Neutrophil (primary cell): Measurements from ENCODE around the gene C1orf167.

Source experiments
- H3K27ac ChIP-seq: fragments of 200-600 bp; sonication (generic); 2 replicates; pipeline ENCODE4 v1.5.1; 2016; ENCODE audit warnings: mild to moderate bottlenecking, moderate library complexity
- H3K27me3 ChIP-seq: fragments of 200-600 bp; sonication (generic); 2 replicates; pipeline ENCODE4 v1.6.0; 2016; ENCODE audit warnings: mild to moderate bottlenecking
- H3K36me3 ChIP-seq: fragments of 200-600 bp; sonication (generic); 2 replicates; pipeline ENCODE4 v1.5.1; 2017
- H3K4me1 ChIP-seq, 2 experiments: fragments of 200-600 bp in 1 of 2; sonication (generic) in 1 of 2; 1 replicate in 1 of 2; 2 replicates in 1 of 2; pipeline versions ENCODE4 v1.5.1 to v1.6.1; 2013 to 2016; ENCODE audit warnings: low read depth in 1 of 2, low read length in 1 of 2, mild to moderate bottlenecking in 1 of 2, moderate library complexity in 1 of 2; ENCODE audit not compliant: control insufficient read depth in 1 of 2, insufficient read depth in 1 of 2
- H3K4me3 ChIP-seq, 2 experiments: fragments of 200-600 bp in 1 of 2; sonication (generic) in 1 of 2; 1 replicate in 1 of 2; 2 replicates in 1 of 2; pipeline ENCODE4 v1.5.1; 2013 to 2016; ENCODE audit warnings: low read depth in 1 of 2, low read length in 1 of 2, mild to moderate bottlenecking in 1 of 2, moderate library complexity in 1 of 2
- H3K9me3 ChIP-seq: fragments of 200-600 bp; sonication (generic); 2 replicates; pipeline ENCODE4 v1.5.1; 2016
- TF ChIP-seq, protein P1 (sequence below): fragments of 200-600 bp; sonication (generic); IDR thresholded peaks from 2 replicates; pipeline ENCODE4 v1.5.1; 2016; ENCODE audit warnings: antibody characterized with exemption

Gene C1orf167, protein sequence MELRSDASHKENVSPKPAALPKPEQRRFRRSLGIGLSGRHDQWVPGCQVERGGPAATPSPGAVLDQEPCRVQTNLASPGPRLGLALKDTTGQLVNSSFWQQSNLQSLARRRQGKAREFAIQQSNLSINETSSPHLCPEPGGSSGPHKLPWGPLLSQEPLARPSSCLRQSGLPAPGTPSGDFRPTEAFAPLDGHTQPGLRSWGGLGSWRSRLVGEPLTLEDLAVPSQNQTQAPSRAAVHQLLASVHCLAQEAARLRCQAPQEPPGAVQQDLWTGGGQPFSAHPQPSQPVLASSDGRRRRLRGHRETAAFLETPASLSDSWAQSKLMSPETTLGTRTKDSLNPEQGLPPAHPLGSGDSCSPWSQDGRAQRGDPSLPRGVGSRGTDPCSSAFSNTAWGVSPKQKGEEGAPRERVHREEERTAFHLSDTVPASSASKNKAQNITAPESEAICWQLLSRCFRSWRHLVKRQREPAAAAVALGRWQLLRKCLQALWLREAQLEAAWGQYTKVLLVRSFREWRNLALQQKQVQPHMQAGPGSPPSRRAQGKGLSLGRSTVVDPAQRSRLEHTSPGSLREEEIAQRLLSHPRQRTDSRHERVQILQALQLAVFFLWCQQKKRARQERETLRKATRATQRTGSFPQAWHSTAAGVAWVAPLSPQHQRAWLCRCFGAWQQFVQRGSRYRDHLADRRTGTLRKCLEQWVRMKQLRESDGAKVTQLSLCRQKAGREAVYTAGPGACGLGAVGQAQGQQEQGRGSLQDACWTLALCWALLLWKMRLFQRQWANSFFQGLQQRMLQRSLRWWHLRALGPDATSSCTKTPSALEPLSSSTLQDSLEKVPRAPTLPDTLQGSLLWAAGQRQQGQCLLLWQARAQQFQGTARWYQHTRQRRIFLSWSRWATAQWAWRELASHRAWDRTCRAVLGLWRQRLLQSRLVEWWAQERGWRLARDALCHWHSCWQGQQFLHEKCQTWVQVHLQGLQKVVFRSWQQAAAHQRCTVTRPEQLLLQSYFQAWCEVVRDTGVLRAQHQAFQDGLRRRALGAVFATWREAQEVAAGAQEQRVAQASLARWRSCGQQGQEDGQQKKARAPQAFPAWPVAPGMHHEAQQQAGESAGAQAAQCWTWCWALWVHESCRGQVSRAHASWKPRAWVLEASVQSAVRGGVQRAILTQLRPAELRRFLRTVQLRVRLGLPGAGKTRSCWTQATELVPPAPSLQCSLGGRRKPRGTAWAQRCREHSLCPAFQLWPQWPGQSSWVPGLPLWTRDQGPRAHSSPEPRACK (N-terminal part only)

DNA sequence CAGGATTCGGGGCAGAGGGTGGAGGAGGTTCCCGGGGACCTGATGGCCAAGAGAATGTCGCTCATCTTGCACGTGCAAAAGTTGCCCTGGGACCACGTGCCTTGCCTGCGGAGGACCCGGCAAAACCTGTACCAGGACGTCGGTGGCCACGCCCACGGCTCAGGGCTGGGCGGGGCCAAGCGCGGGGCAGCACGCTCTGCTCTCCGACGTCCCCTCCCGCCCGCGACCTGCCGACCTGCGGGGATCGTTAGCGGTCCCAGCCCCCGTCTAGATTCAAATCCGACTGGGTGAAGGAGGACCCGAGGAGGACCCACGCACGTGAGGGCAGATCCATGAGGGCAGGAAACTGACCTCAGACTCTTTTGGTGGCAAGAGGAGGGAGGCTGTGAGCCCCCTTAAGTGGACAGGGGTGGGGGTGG, at the start of gene C1orf167:
C1orf167 (plus strand) TSS at position 206 of the 419 bp plus-strand sequence. CDS start 2,208 bp downstream, outside the sequence.
- TF ChIP-seq, protein P1, sequence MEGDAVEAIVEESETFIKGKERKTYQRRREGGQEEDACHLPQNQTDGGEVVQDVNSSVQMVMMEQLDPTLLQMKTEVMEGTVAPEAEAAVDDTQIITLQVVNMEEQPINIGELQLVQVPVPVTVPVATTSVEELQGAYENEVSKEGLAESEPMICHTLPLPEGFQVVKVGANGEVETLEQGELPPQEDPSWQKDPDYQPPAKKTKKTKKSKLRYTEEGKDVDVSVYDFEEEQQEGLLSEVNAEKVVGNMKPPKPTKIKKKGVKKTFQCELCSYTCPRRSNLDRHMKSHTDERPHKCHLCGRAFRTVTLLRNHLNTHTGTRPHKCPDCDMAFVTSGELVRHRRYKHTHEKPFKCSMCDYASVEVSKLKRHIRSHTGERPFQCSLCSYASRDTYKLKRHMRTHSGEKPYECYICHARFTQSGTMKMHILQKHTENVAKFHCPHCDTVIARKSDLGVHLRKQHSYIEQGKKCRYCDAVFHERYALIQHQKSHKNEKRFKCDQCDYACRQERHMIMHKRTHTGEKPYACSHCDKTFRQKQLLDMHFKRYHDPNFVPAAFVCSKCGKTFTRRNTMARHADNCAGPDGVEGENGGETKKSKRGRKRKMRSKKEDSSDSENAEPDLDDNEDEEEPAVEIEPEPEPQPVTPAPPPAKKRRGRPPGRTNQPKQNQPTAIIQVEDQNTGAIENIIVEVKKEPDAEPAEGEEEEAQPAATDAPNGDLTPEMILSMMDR = no peak
- peaks cover 24% of the 10 kb centered on the region for H3K27me3 ChIP-seq
- peaks cover 0 to 6% of the 10 kb centered on the region in 2 experiments for H3K4me1 ChIP-seq
- no peak within 1 kb of the TSS for H3K4me3 ChIP-seq
- no peaks in the 10 kb centered on the region for H3K9me3 ChIP-seq
- no peaks in the 10 kb centered on the region for H3K36me3 ChIP-seq
- no peak within 1 kb of the TSS for H3K27ac ChIP-seq

DNA sequence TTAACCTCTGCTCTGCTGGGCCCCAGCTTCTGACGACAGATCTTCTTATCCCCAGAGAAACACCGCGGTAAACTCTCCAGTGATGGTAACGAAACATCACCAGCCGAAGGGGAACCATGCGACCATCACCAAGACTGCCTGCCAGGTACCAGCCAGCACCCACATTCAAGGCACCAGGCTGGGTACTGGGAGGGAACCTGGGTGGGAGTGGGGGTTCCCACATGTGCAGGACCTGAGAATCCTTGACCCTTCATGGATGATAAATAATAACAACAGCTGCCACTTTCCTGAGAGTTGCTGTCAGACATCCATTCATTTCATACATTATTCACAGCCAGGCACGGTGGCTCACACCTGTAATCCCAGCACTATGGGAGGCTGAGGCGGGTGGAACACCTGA, 49.7 kb upstream of the C1orf167 start:
- H3K9me3 ChIP-seq = no peaks in the 10 kb centered on the region

DNA sequence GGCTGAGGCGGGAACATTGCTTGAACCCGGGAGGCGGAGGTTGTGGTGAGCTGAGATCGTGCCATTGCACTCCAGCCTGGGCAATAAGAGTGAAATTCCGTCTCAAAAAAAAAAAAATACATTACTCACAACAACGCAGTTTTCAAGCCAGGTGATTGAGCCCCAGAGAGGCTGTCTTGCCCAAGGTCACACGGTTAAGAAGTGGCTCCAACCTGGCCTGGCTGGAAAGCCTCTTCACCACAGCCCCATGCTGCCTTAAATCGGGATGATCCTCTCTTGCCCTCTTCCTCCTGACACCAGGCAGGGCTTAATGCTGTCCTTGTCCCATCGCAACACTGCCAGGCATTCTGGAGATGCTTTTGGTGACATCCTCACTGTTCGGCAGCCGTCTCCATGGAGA, 48.9 kb upstream of the C1orf167 start:
- H3K27me3 ChIP-seq = peaks cover 15% of the 10 kb centered on the region
- no peak overlapping the region for H3K4me3 ChIP-seq
- TF ChIP-seq, protein P1 = no peak
- no peaks in the 10 kb centered on the region for H3K4me1 ChIP-seq
- H3K36me3 ChIP-seq = no peaks in the 10 kb centered on the region
- H3K9me3 ChIP-seq = no peaks in the 10 kb centered on the region
- H3K27ac ChIP-seq = no peak overlapping the region

More for the DNA sequence above, 49.7 kb upstream of the C1orf167 start:
- H3K27ac ChIP-seq = no peak overlapping the region
- no peaks in the 10 kb centered on the region for H3K36me3 ChIP-seq
- TF ChIP-seq, protein P1 = no peak
- peaks cover 23% of the 10 kb centered on the region for H3K27me3 ChIP-seq
- no peak overlapping the region for H3K4me3 ChIP-seq
- H3K4me1 ChIP-seq = no peaks in the 10 kb centered on the region

DNA sequence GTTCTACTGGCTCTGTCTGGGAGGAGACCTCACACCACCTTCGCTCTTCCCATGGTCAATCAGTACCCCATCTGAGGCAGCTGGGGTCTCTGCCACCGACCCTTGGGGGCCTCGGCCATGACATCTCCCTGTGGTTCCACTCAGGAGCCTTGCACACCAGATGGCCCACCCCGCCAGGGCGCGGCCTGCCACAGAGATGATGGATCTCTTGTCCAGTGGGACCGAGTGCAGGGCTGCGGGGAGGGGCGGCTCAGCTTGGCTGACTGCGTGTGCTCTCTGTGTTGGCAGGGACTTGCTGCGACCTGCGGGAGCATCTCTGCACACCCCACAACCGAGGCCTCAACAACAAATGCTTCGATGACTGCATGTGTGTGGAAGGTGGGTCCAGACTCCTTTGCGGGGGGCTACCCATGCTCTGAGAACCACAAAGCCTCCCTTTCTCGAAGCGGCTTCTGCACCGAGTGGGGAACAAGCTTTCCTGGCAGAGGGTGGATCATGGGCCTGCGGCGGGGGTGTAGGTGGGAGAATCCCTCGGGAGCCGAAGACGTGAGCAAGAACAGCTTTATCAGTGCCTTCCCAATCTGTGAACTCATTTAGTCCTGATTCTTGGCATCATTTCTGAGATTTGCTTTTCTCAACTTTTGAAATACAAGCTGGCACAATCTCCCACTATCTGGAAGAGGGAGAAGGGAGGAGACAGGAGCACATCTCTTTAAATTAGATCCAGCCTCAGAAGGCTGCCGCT, 47.0 kb upstream of the C1orf167 start:
- peaks cover 13 to 15% of the 10 kb centered on the region in 2 experiments for H3K4me1 ChIP-seq
- H3K9me3 ChIP-seq = no peaks in the 10 kb centered on the region
- no peaks in the 10 kb centered on the region for H3K36me3 ChIP-seq
- H3K27ac ChIP-seq = no peak overlapping the region
- H3K4me3 ChIP-seq = no peak overlapping the region
- no peaks in the 10 kb centered on the region for H3K27me3 ChIP-seq
- TF ChIP-seq, protein P1 = no peak
